Sigmoid colon (tissue), 7 donors: Measurements from ENCODE around the gene CACNA2D3. TPM values are rescaled to one million over a fixed set of nuclear protein-coding genes. Genes with fewer than 3 reads are reported as not detected.

Experiments
- DNase-seq: peaks from one replicate; pipeline ENCODE4 v3.0.0-alpha.2; 2019
- H3K27ac ChIP-seq, 4 donors: fragments of 200-600 bp; sonication (generic); one replicate each; pipeline ENCODE4 v1.5.1; 2016 to 2019; ENCODE audit warnings: mild to moderate bottlenecking in 1 of 4
- H3K27me3 ChIP-seq, 3 donors: fragments of 200-600 bp; sonication (generic); one replicate each; pipeline ENCODE4 v1.5.1; 2019; ENCODE audit warnings: mild to moderate bottlenecking in 1 of 3
- H3K36me3 ChIP-seq, 4 donors: fragments of 200-600 bp; sonication (generic); one replicate each; pipeline ENCODE4 v1.5.1; 2016 to 2019
- H3K4me1 ChIP-seq, 4 donors: fragments of 200-600 bp; sonication (generic); one replicate each; pipeline ENCODE4 v1.5.1; 2017 to 2019
- H3K4me3 ChIP-seq, 4 donors: fragments of 200-600 bp; sonication (generic); one replicate each; pipeline ENCODE4 v1.5.1; 2017 to 2019; ENCODE audit warnings: mild to moderate bottlenecking in 2 of 4, moderate library complexity in 1 of 4
- H3K9me3 ChIP-seq, 4 donors: fragments of 200-600 bp in 3 of 4; sonication (generic) in 3 of 4; one replicate each; pipeline versions ENCODE4 v1.5.1 to v1.6.1; 2013 to 2019
- CTCF ChIP-seq, 4 experiments: fragments of 450-650 bp in 3 of 4; fragments of 200-600 bp in 1 of 4; IDR thresholded peaks; one replicate each; pipeline ENCODE4 v1.5.1; 2016 to 2019; ENCODE audit warnings: antibody characterized with exemption in 4 of 4, mild to moderate bottlenecking in 3 of 4, moderate library complexity in 2 of 4
- EP300 ChIP-seq, 4 donors: sonication (generic); formaldehyde crosslinking; IDR thresholded peaks; one replicate each; pipeline ENCODE4 v1.6.1; 2017; ENCODE audit warnings: antibody characterized with exemption in 4 of 4
- POLR2A ChIP-seq, 2 donors: fragments of 450-650 bp; IDR thresholded peaks; one replicate each; pipeline ENCODE4 v1.6.1; 2016; ENCODE audit warnings: antibody characterized with exemption in 2 of 2, mild to moderate bottlenecking in 2 of 2, moderate library complexity in 2 of 2
- POLR2AphosphoS5 ChIP-seq, 4 donors: sonication (generic); formaldehyde crosslinking; IDR thresholded peaks; one replicate each; pipeline ENCODE4 v1.6.1; 2017; ENCODE audit warnings: antibody characterized with exemption in 4 of 4
- WGBS, 2 donors: extraction: QIAGEN DNeasy Blood & Tissue Kit; methylation state at CpG; one replicate each; pipeline ENCODE4 v1.1.7; 2013; 5-methylcytosine and 5-hydroxymethylcytosine counted together
- intact Hi-C: fragments of 100-400 bp; cut with DNase I; formaldehyde crosslinking; loops from one replicate; pipeline ENCODE4 v1.15.1; 2023
- polyA plus RNA-seq, 3 donors: library from polyadenylated mRNA; stranded (reverse); fragments of 200-250 nt; gene quantifications; one replicate each; pipeline ENCODE4 v1.2.3, GENCODE V29; 2013
- total RNA-seq, 4 donors: library from RNA; depleted of rRNA; stranded (reverse); fragments of >200 nt; gene quantifications; one replicate each; pipeline ENCODE4 v1.1.0, GENCODE V29; 2016
- donor health status: healthy with polysubstance abuse.
- donor health status: Bipolar disorder and iron deficiency.
- donor health status: healthy.

The CACNA2D3 gene
- total and polyA plus RNA-seq, 7 donors = 0.32 to 10.2 (median 4.8) TPM; not detected in 1

- WGBS, 2 donors = 81 to 82% methylated on average over 8 of the region's 8 CpGs
- no peak overlapping the region for H3K4me3 ChIP-seq
- H3K9me3 ChIP-seq = no peaks in the 10 kb centered on the region
- intact Hi-C loops = no loop called here
- no peak for TF ChIP-seq POLR2AphosphoS5 (IDR thresholded peaks at IDR 0.05)
- no peak for TF ChIP-seq CTCF (IDR thresholded peaks at IDR 0.05)
- no peak for TF ChIP-seq POLR2A (IDR thresholded peaks at IDR 0.05)
- no peak for TF ChIP-seq EP300 (IDR thresholded peaks at IDR 0.05)
- no peaks in the 10 kb centered on the region for H3K27me3 ChIP-seq
- peaks cover 0 to 8% (median 0%) of the 10 kb centered on the region in 4 donors for H3K4me1 ChIP-seq
- no peaks in the 10 kb centered on the region for H3K36me3 ChIP-seq
- no peak for DNase-seq
- H3K27ac ChIP-seq = no peak overlapping the region
These were observed 103.6 kb downstream of the CACNA2D3 start for GRCh38 chr3:54225841-54226528.

- no peak overlapping the region for H3K4me3 ChIP-seq
- H3K27me3 ChIP-seq = no peaks in the 10 kb centered on the region
- WGBS, 2 donors = 80 to 94% methylated on average over 5 of the region's 5 CpGs
- no peaks in the 10 kb centered on the region for H3K9me3 ChIP-seq
- intact Hi-C loops = no loop called here
- no peak for DNase-seq
- H3K4me1 ChIP-seq = peaks cover 0 to 8% (median 0%) of the 10 kb centered on the region in 4 donors
- H3K27ac ChIP-seq = no peak overlapping the region
- TF ChIP-seq EP300 (IDR thresholded peaks at IDR 0.05) = no peak
- TF ChIP-seq POLR2AphosphoS5 (IDR thresholded peaks at IDR 0.05) = no peak
- TF ChIP-seq CTCF (IDR thresholded peaks at IDR 0.05) = no peak
- no peak for TF ChIP-seq POLR2A (IDR thresholded peaks at IDR 0.05)
- no peaks in the 10 kb centered on the region for H3K36me3 ChIP-seq
These were observed 106.5 kb downstream of the CACNA2D3 start for GRCh38 chr3:54228806-54229205.

- H3K4me3 ChIP-seq = no peak overlapping the region
- no peaks in the 10 kb centered on the region for H3K9me3 ChIP-seq
- H3K27me3 ChIP-seq = no peaks in the 10 kb centered on the region
- DNase-seq = no peak
- TF ChIP-seq CTCF (IDR thresholded peaks at IDR 0.05) (no peak), POLR2AphosphoS5 (IDR thresholded peaks at IDR 0.05) (no peak), POLR2A (IDR thresholded peaks at IDR 0.05) (no peak), EP300 (IDR thresholded peaks at IDR 0.05) (no peak)
- intact Hi-C loops = no loop called here
- WGBS, 2 donors = 17 to 75% methylated on average over 4 of the region's 4 CpGs
- no peak overlapping the region for H3K27ac ChIP-seq
- no peaks in the 10 kb centered on the region for H3K36me3 ChIP-seq
- H3K4me1 ChIP-seq = peaks cover 0 to 8% (median 0%) of the 10 kb centered on the region in 4 donors
These were observed 110.3 kb downstream of the CACNA2D3 start for GRCh38 chr3:54232618-54233017.

GRCh38 chr3:54235998-54236397 is 113.6 kb downstream of the CACNA2D3 start:
- DNase-seq = no peak
- WGBS, 2 donors = 89% methylated on average over 4 of the region's 4 CpGs
- no peaks in the 10 kb centered on the region for H3K4me1 ChIP-seq
- no peak overlapping the region for H3K27ac ChIP-seq
- TF ChIP-seq EP300 (IDR thresholded peaks at IDR 0.05) (no peak), POLR2A (IDR thresholded peaks at IDR 0.05) (no peak), POLR2AphosphoS5 (IDR thresholded peaks at IDR 0.05) (no peak), CTCF (IDR thresholded peaks at IDR 0.05) (no peak)
- no peaks in the 10 kb centered on the region for H3K9me3 ChIP-seq
- H3K4me3 ChIP-seq = no peak overlapping the region
- intact Hi-C loops = no loop called here
- no peaks in the 10 kb centered on the region for H3K36me3 ChIP-seq
- no peaks in the 10 kb centered on the region for H3K27me3 ChIP-seq

GRCh38 chr3:54237109-54237508 is 114.8 kb downstream of the CACNA2D3 start:
- Histone ChIP-seq H3K27me3 (no peaks in the 10 kb centered on the region), H3K4me1 (no peaks in the 10 kb centered on the region), H3K27ac (no peak overlapping the region), H3K9me3 (no peaks in the 10 kb centered on the region), H3K36me3 (no peaks in the 10 kb centered on the region), H3K4me3 (no peak overlapping the region)
- TF ChIP-seq POLR2AphosphoS5 (IDR thresholded peaks at IDR 0.05) = no peak
- no peak for TF ChIP-seq EP300 (IDR thresholded peaks at IDR 0.05)
- TF ChIP-seq POLR2A (IDR thresholded peaks at IDR 0.05) = no peak
- TF ChIP-seq CTCF (IDR thresholded peaks at IDR 0.05) = no peak
- intact Hi-C loops = no loop called here
- DNase-seq = no peak
- WGBS, 2 donors = 42 to 64% methylated on average over 3 of the region's 3 CpGs
